Motor neuron (in vitro differentiated cells): ENCODE data around the gene CYBA. TPM values are rescaled to one million over a fixed set of nuclear protein-coding genes. Genes with fewer than 3 reads are reported as not detected.

Source experiments
- ATAC-seq, 8 experiments: fragments of 200-7000 bp; cut with Tn5 transposase; replicated peaks in 6 of 8; 2 replicates each; pipeline ENCODE4 v1.8.0; 2021; ENCODE audit warnings: mild to moderate bottlenecking in 8 of 8, moderate library complexity in 8 of 8
- H3K27ac ChIP-seq, 2 donors: fragments of 250-450 bp; sonication (Bioruptor Pico); 2 replicates each; pipeline ENCODE4 v1.9.0; 2021; ENCODE audit warnings: antibody characterized with exemption in 2 of 2, mild to moderate bottlenecking in 2 of 2, moderate library complexity in 1 of 2
- H3K4me1 ChIP-seq, 2 donors: fragments of 250-450 bp; sonication (Bioruptor Pico); replicated peaks in 1 of 2; 2 replicates each; pipeline ENCODE4 v1.6.1; 2021; ENCODE audit warnings: antibody characterized with exemption in 2 of 2, mild to moderate bottlenecking in 2 of 2, moderate library complexity in 1 of 2
- H3K4me3 ChIP-seq, 5 donors: fragments of 250-450 bp; sonication (Bioruptor Pico); 2 replicates each; pipeline ENCODE4 v1.9.0; 2021; ENCODE audit warnings: antibody characterized with exemption in 5 of 5, mild to moderate bottlenecking in 5 of 5, moderate library complexity in 4 of 5
- WGBS, 10 experiments: fragments of 450-650 bp; shearing (Covaris generic); methylation state at CpG; one replicate each; pipeline ENCODE4 v1.0.0; 2022; 5-methylcytosine and 5-hydroxymethylcytosine counted together
- in situ Hi-C, 9 experiments: fragments of 400-800 bp; cut with MboI; loops; one replicate each; pipeline ENCODE4 v1.15.0; 2021; ENCODE audit warnings: low sequenced_read_pairs in 9 of 9, low pct_unique_long_range_greater_than_20kb in 2 of 9; ENCODE audit not compliant: unreplicated experiment in 9 of 9
- total RNA-seq, 8 experiments: library from RNA; unstranded; fragments of 300-600 nt; gene quantifications; 2 replicates each; pipeline versions ENCODE4 v1.2.3 to v1.2.4, GENCODE V29; 2022

The CYBA gene
- total RNA-seq, result 100 to 1,000 TPM in 2 of 8 experiments, 10 to 100 TPM in 2, 1 to 10 TPM in 4; 3.0 to 203 (median 10.3) TPM

- peak; percentile 48 to 89 (median 78) for ATAC-seq
- in situ Hi-C loops, result no loop called here
- peak within 1 kb of the TSS in 1 of 2 donors; percentile 7 for H3K27ac ChIP-seq
- WGBS, 10 experiments, result no CpG with 5 or more reads among the region's 41 CpGs
- H3K4me3 ChIP-seq, result peak within 1 kb of the TSS in 4 of 5 donors; percentile 12 to 42 (median 34)
- H3K4me1 ChIP-seq, result peaks cover 17% of the 10 kb centered on the region in 2 donors
Observed at GRCh38 chr16:88650749-88651275, at the start of gene CYBA. Gene CYBA, minus strand, starts transcription at chr16:88651053. Its CDS starts 40 bp downstream, at chr16:88651013.

- Histone ChIP-seq H3K27ac (no peak overlapping the region), H3K4me3 (no peak overlapping the region), H3K4me1 (peaks cover 5% of the 10 kb centered on the region in 2 donors)
- WGBS, 10 experiments, result 50 to 100% (median 80%) methylated on average over 1 to 5 of the region's 14 CpGs; no CpG with 5 or more reads in 7 of the 10 experiments
- ATAC-seq, result no peak
- in situ Hi-C loops, result no loop called here
Observed at GRCh38 chr16:88700322-88700635, 49.4 kb upstream of the CYBA start.

GRCh38 chr16:88699180-88699579, 48.3 kb upstream of the CYBA start:
- 100% methylated on average over 2 to 4 of the region's 16 CpGs; no CpG with 5 or more reads in 7 of the 10 experiments for WGBS, 10 experiments
- H3K4me1 ChIP-seq, result no peaks in the 10 kb centered on the region
- no peak for ATAC-seq
- in situ Hi-C loops, result no loop called here
- H3K4me3 ChIP-seq, result no peak overlapping the region
- no peak overlapping the region for H3K27ac ChIP-seq

- WGBS, 10 experiments, result 100% methylated on average over 1 to 3 of the region's 25 CpGs; no CpG with 5 or more reads in 8 of the 10 experiments
- ATAC-seq, result no peak
- no peak overlapping the region for H3K4me3 ChIP-seq
- H3K27ac ChIP-seq, result no peak overlapping the region
- no peaks in the 10 kb centered on the region for H3K4me1 ChIP-seq
- in situ Hi-C loops, result no loop called here
Observed at GRCh38 chr16:88698646-88699045, 47.8 kb upstream of the CYBA start.

- in situ Hi-C loops, result no loop called here
Observed at GRCh38 chr16:88697831-88698615, 47.2 kb upstream of the CYBA start.

GRCh38 chr16:88697116-88697830, 46.4 kb upstream of the CYBA start:
- ATAC-seq, result no peak
- in situ Hi-C loops, result no loop called here
- H3K4me1 ChIP-seq, result no peaks in the 10 kb centered on the region
- H3K27ac ChIP-seq, result no peak overlapping the region
- H3K4me3 ChIP-seq, result no peak overlapping the region
- WGBS, 10 experiments, result 79 to 100% (median 86%) methylated on average over 3 to 19 of the region's 47 CpGs; no CpG with 5 or more reads in 5 of the 10 experiments

More at GRCh38 chr16:88697831-88698615, 47.2 kb upstream of the CYBA start:
- Histone ChIP-seq H3K4me1 (no peaks in the 10 kb centered on the region), H3K27ac (no peak overlapping the region), H3K4me3 (no peak overlapping the region)
- WGBS, 10 experiments, result 80 to 87% methylated on average over 1 to 3 of the region's 37 CpGs; no CpG with 5 or more reads in 8 of the 10 experiments
- peak in 3 of 8 experiments; percentile 23 to 36 (median 30) for ATAC-seq

GRCh38 chr16:88696441-88696840, 45.6 kb upstream of the CYBA start:
- Histone ChIP-seq H3K27ac (no peak overlapping the region), H3K4me1 (no peaks in the 10 kb centered on the region), H3K4me3 (no peak overlapping the region)
- 60 to 100% (median 89%) methylated on average over 1 to 5 of the region's 14 CpGs; no CpG with 5 or more reads in 6 of the 10 experiments for WGBS, 10 experiments
- ATAC-seq, result no peak
- in situ Hi-C loops, result no loop called here

- ATAC-seq, result no peak
- 86 to 93% methylated on average over 4 to 5 of the region's 7 CpGs; no CpG with 5 or more reads in 8 of the 10 experiments for WGBS, 10 experiments
- Histone ChIP-seq H3K4me3 (no peak overlapping the region), H3K27ac (no peak overlapping the region), H3K4me1 (no peaks in the 10 kb centered on the region)
- in situ Hi-C loops, result no loop called here
Observed at GRCh38 chr16:88695753-88696152, 44.9 kb upstream of the CYBA start.

- no peak for ATAC-seq
- 55 to 100% (median 90%) methylated on average over 2 to 6 of the region's 15 CpGs; no CpG with 5 or more reads in 7 of the 10 experiments for WGBS, 10 experiments
- Histone ChIP-seq H3K27ac (no peak overlapping the region), H3K4me1 (no peaks in the 10 kb centered on the region), H3K4me3 (no peak overlapping the region)
- in situ Hi-C loops, result no loop called here
Observed at GRCh38 chr16:88695218-88695617, 44.4 kb upstream of the CYBA start.

- Histone ChIP-seq H3K4me3 (no peak overlapping the region), H3K4me1 (no peaks in the 10 kb centered on the region), H3K27ac (no peak overlapping the region)
- WGBS, 10 experiments, result 20 to 100% (median 60%) methylated on average over 1 to 9 of the region's 37 CpGs; no CpG with 5 or more reads in 3 of the 10 experiments
- in situ Hi-C loops, result no loop called here
- no peak for ATAC-seq
Observed at GRCh38 chr16:88694221-88695087, 43.6 kb upstream of the CYBA start.

GRCh38 chr16:88693420-88694177, 42.7 kb upstream of the CYBA start:
- no peak for ATAC-seq
- Histone ChIP-seq H3K4me1 (no peaks in the 10 kb centered on the region), H3K4me3 (no peak overlapping the region), H3K27ac (no peak overlapping the region)
- 50 to 81% (median 73%) methylated on average over 2 to 11 of the region's 39 CpGs; no CpG with 5 or more reads in 7 of the 10 experiments for WGBS, 10 experiments
- in situ Hi-C loops, result no loop called here

GRCh38 chr16:88692861-88693260, 42.0 kb upstream of the CYBA start:
- ATAC-seq, result no peak
- 60 to 84% (median 67%) methylated on average over 1 to 9 of the region's 10 CpGs; no CpG with 5 or more reads in 7 of the 10 experiments for WGBS, 10 experiments

More at GRCh38 chr16:88692861-88693260, 42.0 kb upstream of the CYBA start:
- no peak overlapping the region for H3K4me3 ChIP-seq
- no peaks in the 10 kb centered on the region for H3K4me1 ChIP-seq
- no peak overlapping the region for H3K27ac ChIP-seq
- in situ Hi-C loops, result no loop called here
